Measurements from ENCODE around the gene SF3A1. TPM values are rescaled to one million over a fixed set of nuclear protein-coding genes. Genes with fewer than 3 reads are reported as not detected.

Gene SF3A1
- total RNA-seq, 1 experiment from 2014 or later: 182 TPM

DNA sequence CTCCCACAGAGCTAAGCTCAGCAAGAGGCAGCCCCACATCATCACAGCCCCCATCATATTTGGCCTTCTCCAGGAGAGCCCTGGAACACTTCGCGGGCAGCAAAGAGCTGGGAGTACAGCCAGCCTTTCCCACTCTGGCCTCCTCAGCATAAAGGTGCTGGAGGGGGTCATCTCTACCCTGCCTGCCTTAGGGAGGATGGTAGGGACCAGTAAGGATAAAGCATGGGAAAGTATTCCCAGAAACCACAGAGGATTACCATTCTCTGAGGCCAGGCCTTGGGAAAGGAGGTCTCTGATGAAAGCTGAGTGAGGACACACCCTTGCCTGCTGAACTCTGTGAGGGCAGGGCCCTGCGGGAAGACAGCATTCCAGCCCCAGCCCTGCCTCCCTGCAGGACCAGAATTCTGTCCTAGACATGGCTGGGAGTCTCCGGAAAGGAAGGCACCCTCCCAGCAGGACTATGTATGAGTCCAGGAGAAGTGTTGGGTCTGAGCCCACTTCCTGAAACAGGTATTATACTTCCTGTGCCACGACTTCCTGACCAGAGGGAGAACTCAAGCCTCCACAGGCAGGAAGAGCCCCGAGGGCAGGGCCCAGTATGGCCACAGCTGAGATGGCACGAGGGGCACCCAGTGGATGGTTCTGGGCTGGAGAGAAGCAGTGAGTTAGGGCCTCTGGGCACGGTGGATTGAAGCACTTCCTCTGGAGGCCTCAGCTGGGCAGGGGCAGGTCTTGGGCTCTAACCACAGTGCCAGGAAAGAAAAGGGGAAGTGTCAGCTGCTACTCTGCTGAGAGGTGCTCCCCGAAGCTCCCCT is 54.5 kb downstream of the SF3A1 start:
- DNase-seq: no peak
- H3K27ac Mint-ChIP-seq (ENCODE audit: unreplicated experiment): peak overlapping the region; percentile 29
- no peaks in the 10 kb centered on the region for H3K9me3 Mint-ChIP-seq (ENCODE audit: unreplicated experiment)
- H3K27me3 Mint-ChIP-seq (ENCODE audit: insufficient read depth, unreplicated experiment): no peaks in the 10 kb centered on the region
- BruUV-seq (replicated peaks): no TSS peak
- H3K4me1 Mint-ChIP-seq (ENCODE audit: low read depth, unreplicated experiment): peaks cover 31% of the 10 kb centered on the region
- Histone ChIP-seq H3K27me3 (replicated peaks; ENCODE audit: control insufficient read depth, insufficient read depth, low read length) (no peaks in the 10 kb centered on the region), H3K4me1 (peaks cover 24% of the 10 kb centered on the region), H3K36me3 (ENCODE audit: control insufficient read depth, insufficient read depth, low read length) (peaks cover 5% of the 10 kb centered on the region), H3K9me3 (no peaks in the 10 kb centered on the region), H3K4me3 (ENCODE audit: low read depth, low read length) (no peak overlapping the region)
- H3K36me3 Mint-ChIP-seq (ENCODE audit: insufficient read depth, unreplicated experiment): peaks cover 28% of the 10 kb centered on the region
- ChIA-PET CTCF (interaction anchor here (0.6 to 1.4 kb wide), 3 partner anchors 13 to 25 kb away, joined by 3 to 7 read pairs (median 5); partner anchors contain the start of gene CASTOR1), POLR2A (no interaction called here)
- intact Hi-C loops (cut with micrococcal nuclease; ENCODE audit: unreplicated experiment): no loop called here
- no peak for TF ChIP-seq CTCF (IDR thresholded peaks at IDR 0.05; ENCODE audit: insufficient read depth in 1 of 2, low read depth in 1 of 2, low read length in 1 of 2, severe bottlenecking in 1 of 2, unreplicated experiment in 1 of 2)
- no peak overlapping the region for H3K4me3 Mint-ChIP-seq (ENCODE audit: unreplicated experiment)

GRCh38 chr22:30299322-30299721 is 57.4 kb downstream of the SF3A1 start:
- intact Hi-C loops (cut with micrococcal nuclease; ENCODE audit: unreplicated experiment): loop anchor here (2.0 kb wide), 1 partner anchor 27 kb away; the partner anchor contains the start of gene TBC1D10A
- Mint-ChIP-seq H3K27ac (ENCODE audit: unreplicated experiment) (peak overlapping the region; percentile 65), H3K27me3 (ENCODE audit: insufficient read depth, unreplicated experiment) (no peaks in the 10 kb centered on the region), H3K36me3 (ENCODE audit: insufficient read depth, unreplicated experiment) (peaks cover 21% of the 10 kb centered on the region), H3K9me3 (ENCODE audit: unreplicated experiment) (no peaks in the 10 kb centered on the region), H3K4me1 (ENCODE audit: low read depth, unreplicated experiment) (peaks cover 17% of the 10 kb centered on the region), H3K4me3 (ENCODE audit: unreplicated experiment) (no peak overlapping the region)
- no peak for DNase-seq
- BruUV-seq (replicated peaks): no TSS peak
- TF ChIP-seq CTCF (IDR thresholded peaks at IDR 0.05; ENCODE audit: insufficient read depth in 1 of 2, low read depth in 1 of 2, low read length in 1 of 2, severe bottlenecking in 1 of 2, unreplicated experiment in 1 of 2): no peak
- ChIA-PET POLR2A (interaction anchor here (1.5 kb wide), 1 partner anchor 28 kb away, joined by 8 read pairs; the partner anchor contains the start of gene TBC1D10A), CTCF (interaction anchor here (1.2 to 2.1 kb wide), 4 partner anchors 11 to 87 kb away, joined by 3 to 45 read pairs (median 10); partner anchors contain the start of genes CASTOR1, CCDC157, SF3A1 and TBC1D10A)
- Histone ChIP-seq H3K4me1 (peaks cover 24% of the 10 kb centered on the region), H3K36me3 (ENCODE audit: control insufficient read depth, insufficient read depth, low read length) (peaks cover 5% of the 10 kb centered on the region), H3K9me3 (no peaks in the 10 kb centered on the region), H3K4me3 (ENCODE audit: low read depth, low read length) (no peak overlapping the region), H3K27me3 (replicated peaks; ENCODE audit: control insufficient read depth, insufficient read depth, low read length) (no peaks in the 10 kb centered on the region)

GRCh38 chr22:30297991-30298701 is 58.5 kb downstream of the SF3A1 start:
- H3K4me3 ChIP-seq (ENCODE audit: low read depth, low read length): no peak overlapping the region
- H3K9me3 Mint-ChIP-seq (ENCODE audit: unreplicated experiment): no peaks in the 10 kb centered on the region
- H3K4me3 Mint-ChIP-seq (ENCODE audit: unreplicated experiment): no peak overlapping the region
- peaks cover 17% of the 10 kb centered on the region for H3K4me1 Mint-ChIP-seq (ENCODE audit: low read depth, unreplicated experiment)
- H3K27ac Mint-ChIP-seq (ENCODE audit: unreplicated experiment): peak overlapping the region; percentile 65
- H3K9me3 ChIP-seq: no peaks in the 10 kb centered on the region
- peak; percentile 81 to 82 for DNase-seq
- H3K36me3 ChIP-seq (ENCODE audit: control insufficient read depth, insufficient read depth, low read length): peaks cover 5% of the 10 kb centered on the region
- ChIA-PET CTCF (interaction anchor here (0.5 to 2.1 kb wide), 13 partner anchors 10 to 1067 kb away, joined by 3 to 45 read pairs (median 5); partner anchors contain the start of genes CASTOR1, CCDC157, SF3A1 and TBC1D10A), POLR2A (interaction anchor here (1.1 to 1.5 kb wide), 5 partner anchors 9 to 59 kb away, joined by 3 to 8 read pairs (median 4); partner anchors contain the start of genes CASTOR1, CCDC157, SF3A1 and TBC1D10A)
- H3K4me1 ChIP-seq: peaks cover 24% of the 10 kb centered on the region
- no peaks in the 10 kb centered on the region for H3K27me3 ChIP-seq (replicated peaks; ENCODE audit: control insufficient read depth, insufficient read depth, low read length)
- TF ChIP-seq CTCF (IDR thresholded peaks at IDR 0.05; ENCODE audit: insufficient read depth in 1 of 2, low read depth in 1 of 2, low read length in 1 of 2, severe bottlenecking in 1 of 2, unreplicated experiment in 1 of 2): peak in 1 of 2 experiments; percentile 18
- BruUV-seq (replicated peaks): no TSS peak
- H3K27me3 Mint-ChIP-seq (ENCODE audit: insufficient read depth, unreplicated experiment): no peaks in the 10 kb centered on the region
- intact Hi-C loops (cut with micrococcal nuclease; ENCODE audit: unreplicated experiment): loop anchor here (1.0 to 2.0 kb wide), 2 partner anchors 9 to 29 kb away; partner anchors contain the start of genes CASTOR1 and TBC1D10A
- H3K36me3 Mint-ChIP-seq (ENCODE audit: insufficient read depth, unreplicated experiment): peaks cover 25% of the 10 kb centered on the region

Data from Caco-2 (cell line).